ENCODE data around the gene NOA1. TPM values are rescaled to one million over a fixed set of nuclear protein-coding genes. Genes with fewer than 3 reads are reported as not detected.

Gene NOA1
- total and polyA plus RNA-seq, 2 experiments from 2014 or later = 10.1 to 18.2 TPM

- TF ChIP-seq EZH2 (IDR thresholded peaks at IDR 0.05; ENCODE audit: borderline replicate concordance) (no peak), CTCF (IDR thresholded peaks at IDR 0.05; ENCODE audit: poor library complexity) (peak; percentile 18)
- H3K4me1 ChIP-seq (ENCODE audit: insufficient read depth) = no peaks in the 10 kb centered on the region
- no peaks in the 10 kb centered on the region for H3K79me2 ChIP-seq
- H3K27ac ChIP-seq = no peak overlapping the region
- no peaks in the 10 kb centered on the region for H3K27me3 ChIP-seq
- H3K9me2 ChIP-seq (replicated peaks; ENCODE audit: insufficient read depth) = no peaks in the 10 kb centered on the region
- H3K4me2 ChIP-seq = no peak overlapping the region
- no peaks in the 10 kb centered on the region for H3K9me3 ChIP-seq (ENCODE audit: low read depth)
- H3K36me3 ChIP-seq (replicated peaks; ENCODE audit: insufficient read depth, low read depth) = peaks cover 5% of the 10 kb centered on the region
- no peak for DNase-seq (ENCODE audit: low spot score)
- H2AFZ ChIP-seq = no peak overlapping the region
- no peak overlapping the region for H3K4me3 ChIP-seq
- H4K20me1 ChIP-seq (ENCODE audit: insufficient read depth, poor library complexity, severe bottlenecking) = no peaks in the 10 kb centered on the region
Observed at GRCh38 chr4:57018980-57019379, 41.6 kb upstream of the NOA1 start.

- Histone ChIP-seq H2AFZ (no peak overlapping the region), H3K4me1 (ENCODE audit: insufficient read depth) (no peaks in the 10 kb centered on the region), H3K27me3 (no peaks in the 10 kb centered on the region), H3K9me3 (ENCODE audit: low read depth) (no peaks in the 10 kb centered on the region), H3K27ac (no peak overlapping the region), H3K36me3 (replicated peaks; ENCODE audit: insufficient read depth, low read depth) (no peaks in the 10 kb centered on the region), H4K20me1 (ENCODE audit: insufficient read depth, poor library complexity, severe bottlenecking) (no peaks in the 10 kb centered on the region), H3K79me2 (no peaks in the 10 kb centered on the region), H3K4me3 (no peak overlapping the region), H3K4me2 (no peak overlapping the region), H3K9me2 (replicated peaks; ENCODE audit: insufficient read depth) (no peaks in the 10 kb centered on the region)
- 82% methylated on average over 4 of the region's 4 CpGs for WGBS (ENCODE audit: low lambda C conversion rate, missing lambda C conversion rate)
- TF ChIP-seq EZH2phosphoT487 (IDR thresholded peaks at IDR 0.05; ENCODE audit: low read depth, severe bottlenecking, unreplicated experiment) (no peak), EZH2 (IDR thresholded peaks at IDR 0.05; ENCODE audit: borderline replicate concordance) (no peak), CTCF (IDR thresholded peaks at IDR 0.05; ENCODE audit: poor library complexity) (no peak)
- DNase-seq (ENCODE audit: low spot score) = no peak
Observed at GRCh38 chr4:57013543-57014120, 36.2 kb upstream of the NOA1 start.

- Histone ChIP-seq H3K9me2 (replicated peaks; ENCODE audit: insufficient read depth) (no peaks in the 10 kb centered on the region), H3K4me3 (no peak overlapping the region), H3K4me2 (no peak overlapping the region), H3K27ac (no peak overlapping the region), H4K20me1 (ENCODE audit: insufficient read depth, poor library complexity, severe bottlenecking) (peaks cover 3% of the 10 kb centered on the region), H3K36me3 (replicated peaks; ENCODE audit: insufficient read depth, low read depth) (no peaks in the 10 kb centered on the region), H3K79me2 (peaks cover 27% of the 10 kb centered on the region), H2AFZ (no peak overlapping the region), H3K9me3 (ENCODE audit: low read depth) (no peaks in the 10 kb centered on the region), H3K27me3 (no peaks in the 10 kb centered on the region), H3K4me1 (ENCODE audit: insufficient read depth) (peaks cover 3% of the 10 kb centered on the region)
- WGBS (ENCODE audit: low lambda C conversion rate, missing lambda C conversion rate) = 92% methylated on average over 1 of the region's 1 CpG
- no peak for TF ChIP-seq CTCF (IDR thresholded peaks at IDR 0.05; ENCODE audit: poor library complexity)
- DNase-seq (ENCODE audit: low spot score) = no peak
Observed at GRCh38 chr4:56999751-57000150, 22.3 kb upstream of the NOA1 start.

GRCh38 chr4:56995525-56995924 lies 18.1 kb upstream of the NOA1 start:
- Histone ChIP-seq H3K36me3 (replicated peaks; ENCODE audit: insufficient read depth, low read depth) (no peaks in the 10 kb centered on the region), H3K4me2 (no peak overlapping the region)
- 78% methylated on average over 7 of the region's 7 CpGs for WGBS (ENCODE audit: low lambda C conversion rate, missing lambda C conversion rate)

More at GRCh38 chr4:56995525-56995924, 18.1 kb upstream of the NOA1 start:
- H3K9me3 ChIP-seq (ENCODE audit: low read depth) = no peaks in the 10 kb centered on the region
- peak; percentile 60 for DNase-seq (ENCODE audit: low spot score)
- peak overlapping the region; percentile 72 for H3K27ac ChIP-seq
- peaks cover 3% of the 10 kb centered on the region for H3K4me1 ChIP-seq (ENCODE audit: insufficient read depth)
- no peak overlapping the region for H2AFZ ChIP-seq
- no peak overlapping the region for H3K4me3 ChIP-seq
- H3K9me2 ChIP-seq (replicated peaks; ENCODE audit: insufficient read depth) = no peaks in the 10 kb centered on the region
- TF ChIP-seq EZH2phosphoT487 (IDR thresholded peaks at IDR 0.05; ENCODE audit: low read depth, severe bottlenecking, unreplicated experiment) (no peak), EZH2 (IDR thresholded peaks at IDR 0.05; ENCODE audit: borderline replicate concordance) (no peak), CTCF (IDR thresholded peaks at IDR 0.05; ENCODE audit: poor library complexity) (no peak)
- H3K27me3 ChIP-seq = no peaks in the 10 kb centered on the region
- peaks cover 3% of the 10 kb centered on the region for H4K20me1 ChIP-seq (ENCODE audit: insufficient read depth, poor library complexity, severe bottlenecking)
- H3K79me2 ChIP-seq = peaks cover 53% of the 10 kb centered on the region

All from hepatocyte (in vitro differentiated cells).